HG02610 (cell line): ENCODE results near the gene EYA2.
"Not testable (repeated sequence)": the region's sequence is repeated elsewhere in the genome, so short reads cannot be mapped to it uniquely, and the experiment has no call there.

Experiments used
- ATAC-seq: cut with Tn5 transposase; IDR thresholded peaks from one replicate; pipeline ENCODE4 v1.9.1; 2021; ENCODE audit warnings: mild to moderate bottlenecking, moderate library complexity; ENCODE audit not compliant: unreplicated experiment

The EYA2 gene

DNA sequence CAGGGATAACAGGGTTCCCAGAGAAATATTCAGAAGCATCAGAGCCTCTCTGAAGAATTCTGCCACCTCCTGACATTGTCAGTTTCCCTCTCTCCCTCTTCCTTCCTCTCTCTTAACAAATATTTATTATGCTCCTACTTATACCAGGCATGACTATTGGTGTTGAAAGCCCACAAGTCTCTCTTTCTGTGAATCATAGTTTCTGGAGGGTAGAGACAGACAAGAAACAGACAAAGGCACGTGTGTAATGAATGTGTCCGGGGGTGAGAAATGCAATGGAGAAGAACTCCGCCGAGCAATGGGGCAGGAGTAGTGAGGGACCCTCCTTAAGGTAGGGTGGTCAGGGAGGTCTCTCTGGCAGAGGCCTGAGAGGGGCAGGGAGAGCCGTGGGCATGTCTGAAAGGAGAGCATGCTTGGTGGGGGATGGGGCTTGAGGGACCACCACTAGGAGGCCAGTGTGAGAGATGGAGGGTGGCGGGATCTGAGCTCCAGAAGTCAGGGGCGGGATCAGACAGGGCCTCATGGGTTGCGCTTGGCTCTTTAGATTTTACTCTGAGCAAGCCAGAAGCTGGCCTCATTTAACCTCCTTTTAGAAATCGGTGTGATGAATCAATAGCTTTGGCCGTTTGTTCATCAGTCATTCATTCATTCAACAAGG is 57.3 kb downstream of the EYA2 start:
- ATAC-seq: no peak

DNA sequence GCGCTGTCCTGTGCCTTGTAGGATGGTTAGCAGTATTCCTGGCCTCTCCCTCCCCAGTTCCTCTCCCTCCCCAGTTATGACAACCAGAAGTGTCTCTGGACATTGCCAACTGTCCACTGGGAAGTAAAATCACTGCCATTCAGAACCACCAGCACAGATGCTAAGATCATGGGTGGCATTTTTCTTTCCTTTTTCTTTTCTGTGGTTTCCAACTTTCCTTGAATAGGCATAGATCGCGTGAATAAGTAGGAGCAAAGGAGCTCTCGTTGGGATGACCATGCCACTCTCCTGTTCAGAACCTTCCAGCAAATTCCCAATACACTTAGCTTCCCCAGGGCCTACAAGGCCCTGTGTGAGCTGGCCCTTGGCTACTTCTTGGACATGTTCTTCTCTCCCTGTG is 59.0 kb downstream of the EYA2 start:
- no peak for ATAC-seq

DNA sequence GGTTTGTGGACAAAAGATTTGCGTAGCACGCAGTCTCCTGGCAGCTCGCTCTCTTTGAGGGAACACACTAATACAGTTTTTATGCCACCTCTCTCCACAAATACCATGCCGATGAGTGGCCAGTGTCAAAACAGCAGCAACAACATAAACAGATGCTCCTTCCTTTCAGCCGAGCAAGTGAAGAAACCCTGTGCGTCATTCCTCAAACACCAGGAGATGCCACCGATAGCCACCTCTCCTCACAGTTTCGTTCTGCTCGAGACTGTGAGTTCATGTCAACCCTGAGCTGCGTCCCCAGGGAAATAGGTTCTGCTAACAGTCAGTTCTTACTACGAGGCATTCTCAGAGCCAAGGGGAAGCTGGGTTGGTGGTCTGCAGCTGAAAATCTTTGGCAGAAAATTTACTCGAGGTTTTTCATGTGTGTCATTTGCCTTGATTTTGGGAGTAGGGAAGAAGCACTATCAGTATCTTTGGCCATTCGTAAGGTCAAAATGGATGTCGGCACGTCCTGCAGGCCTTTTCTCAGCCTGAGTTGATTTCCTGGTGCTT is 59.9 kb downstream of the EYA2 start:
- no peak for ATAC-seq

DNA sequence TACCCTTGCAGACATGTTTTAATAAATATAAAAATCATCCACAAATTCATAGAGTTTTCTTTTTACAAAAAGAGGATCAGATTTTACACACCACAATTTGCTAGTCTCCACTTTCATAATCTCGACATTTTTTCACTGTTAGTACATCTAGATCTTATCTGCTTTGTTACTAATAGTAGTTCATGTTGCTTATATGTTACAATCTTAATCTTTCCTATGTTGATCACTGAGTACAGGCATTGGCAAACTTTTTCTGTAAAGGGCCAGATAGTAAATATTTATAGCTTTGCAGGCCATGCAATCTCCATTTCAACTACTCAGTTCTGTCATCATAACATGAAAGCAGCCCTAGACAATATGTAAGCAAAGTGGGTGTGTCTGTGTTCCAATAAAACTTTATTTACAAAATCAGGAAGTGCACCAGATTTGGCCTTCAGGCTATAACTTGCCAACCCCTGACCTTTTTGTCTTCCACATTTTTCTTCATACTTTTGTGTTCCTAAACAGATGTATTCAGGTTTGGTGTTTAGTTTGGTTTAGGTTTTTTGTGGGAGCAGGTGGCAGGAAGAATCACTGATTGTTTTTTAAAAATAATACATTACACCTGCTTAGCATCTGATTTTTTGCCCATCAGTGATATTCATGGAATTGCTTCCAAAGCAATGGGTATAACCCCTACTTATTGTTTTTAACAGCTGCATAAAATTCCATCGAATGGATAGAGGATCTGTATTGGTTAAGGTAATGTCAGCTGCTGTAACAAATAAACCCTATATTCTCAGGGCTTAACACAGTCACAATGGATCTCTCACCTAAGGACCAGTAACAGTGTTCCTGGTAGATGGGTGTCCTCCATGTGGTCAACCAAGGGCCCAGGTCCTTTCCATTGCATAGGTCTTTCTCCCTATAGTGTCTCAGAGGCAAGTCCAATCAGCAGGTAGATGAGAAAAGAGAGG is 61.2 kb downstream of the EYA2 start:
- ATAC-seq: no peak

DNA sequence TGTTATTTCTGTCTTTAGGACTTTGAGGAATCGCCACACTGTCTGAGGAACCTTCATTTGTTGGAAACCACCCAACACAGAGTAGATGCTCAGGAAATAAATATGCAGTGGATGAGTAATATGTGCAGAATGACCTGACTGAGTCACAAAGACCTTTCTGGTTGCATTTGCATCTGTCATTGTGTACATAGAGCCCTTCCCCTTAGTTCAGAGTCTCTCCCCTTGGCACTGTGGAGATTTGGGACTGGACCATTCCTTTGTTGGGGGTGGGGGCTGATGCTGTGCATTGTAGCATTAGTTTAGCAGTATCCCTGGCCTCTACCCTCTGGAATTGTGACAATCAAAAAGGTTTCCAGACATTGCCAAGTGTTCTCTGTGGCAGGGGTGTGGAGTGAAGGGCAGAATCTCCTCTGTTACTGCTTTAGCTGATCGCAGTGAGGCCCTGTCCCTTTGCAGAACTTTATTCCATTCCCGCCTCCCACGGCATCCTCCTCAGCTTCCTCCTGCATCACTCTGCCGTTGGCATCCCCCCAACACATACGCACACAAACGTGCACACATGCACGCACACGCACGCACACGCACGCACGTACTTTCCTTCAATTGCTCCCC is 64.5 kb downstream of the EYA2 start:
- no peak for ATAC-seq

DNA sequence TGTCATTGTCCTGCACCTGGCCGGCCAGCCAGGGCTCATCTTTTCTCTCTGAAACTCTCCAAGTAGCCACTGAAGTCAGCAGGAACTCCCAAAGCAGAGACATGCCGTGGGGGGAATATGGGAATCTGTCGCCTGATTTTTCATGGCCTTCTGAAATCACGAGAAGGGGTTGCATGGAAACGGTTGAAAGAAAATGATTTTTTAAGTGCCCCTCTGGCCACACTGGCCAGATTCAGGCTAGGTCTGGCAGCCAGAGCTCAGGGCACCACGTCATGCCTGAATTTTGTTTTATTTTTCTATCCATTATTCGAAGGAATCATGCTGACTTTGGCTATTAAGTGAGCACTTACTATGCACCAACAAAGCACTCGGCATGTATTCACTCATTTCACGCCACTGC is 65.2 kb downstream of the EYA2 start:
- no peak for ATAC-seq

DNA sequence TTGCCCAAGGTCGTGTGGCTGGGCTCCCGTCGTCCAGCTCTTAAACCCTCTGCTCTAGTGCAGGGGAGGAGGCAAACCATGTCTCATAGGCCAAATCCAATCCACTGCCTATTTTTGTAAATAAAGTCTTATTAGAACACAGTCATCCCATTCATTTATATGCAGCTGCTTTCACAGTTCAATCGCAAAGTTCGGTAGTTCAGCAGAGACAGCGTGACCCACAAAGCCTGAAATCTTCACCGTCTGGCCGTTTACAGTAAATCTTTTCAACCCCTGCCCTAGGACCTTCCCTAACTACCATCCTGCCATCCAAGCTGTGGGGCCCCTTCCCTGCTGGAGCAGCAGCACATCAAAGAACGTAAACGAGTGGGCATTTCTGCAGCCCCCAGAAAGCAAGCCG is 65.9 kb downstream of the EYA2 start:
- no peak for ATAC-seq

DNA sequence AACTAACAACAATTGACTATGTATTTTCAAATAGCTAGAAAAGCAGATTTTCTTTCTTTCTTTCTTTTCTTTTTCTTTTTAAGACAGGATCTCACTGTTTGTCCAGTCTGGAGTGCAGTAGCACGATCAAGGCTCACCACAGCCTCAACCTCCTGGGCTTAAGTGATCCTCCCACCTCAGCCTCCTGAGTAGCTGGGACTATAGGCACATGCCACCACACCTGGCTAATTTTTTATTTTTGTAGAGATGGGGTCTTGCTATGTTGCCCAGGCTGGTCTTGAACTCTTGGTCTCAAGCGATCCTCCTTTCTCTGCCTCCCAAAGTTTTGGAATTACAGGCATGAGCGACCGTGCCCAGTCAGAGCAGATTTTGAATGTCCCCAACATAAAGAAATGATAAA is 67.3 kb downstream of the EYA2 start:
- not testable (repeated sequence) for ATAC-seq

DNA sequence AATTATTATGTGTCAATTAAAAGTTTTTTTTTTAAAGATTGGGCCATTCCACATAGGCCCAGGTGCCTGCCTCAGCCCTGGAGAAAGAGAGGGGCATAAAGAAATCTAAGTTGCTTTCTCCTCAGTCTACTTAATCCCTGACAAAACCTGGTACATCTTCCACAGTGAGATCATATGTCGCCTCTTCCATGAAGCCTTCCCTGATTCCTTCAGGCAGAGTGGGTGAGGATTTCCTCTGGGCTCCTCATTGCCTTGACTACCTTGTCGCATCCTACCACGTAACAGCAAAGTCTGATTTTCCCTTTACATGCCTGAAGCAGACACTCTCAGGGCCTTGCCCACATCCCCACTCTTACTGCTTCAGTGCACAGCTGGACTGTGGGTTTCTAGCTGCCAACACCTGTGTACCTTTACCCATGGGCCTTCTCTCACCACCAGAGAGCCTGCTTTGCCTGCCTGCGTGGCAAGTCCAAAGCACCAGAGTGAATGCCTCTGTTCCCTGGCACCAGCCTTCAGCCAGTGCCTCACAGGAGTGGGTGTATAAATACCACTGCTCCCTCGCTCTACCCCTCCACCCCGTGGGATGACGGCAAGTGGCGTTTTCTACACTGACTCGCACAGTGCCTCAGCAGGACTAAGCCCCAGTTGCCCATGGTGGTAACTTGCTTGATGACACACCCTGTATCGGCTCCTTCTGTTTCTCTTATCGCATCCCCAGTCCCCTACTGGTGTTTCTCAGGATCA is 68.0 kb downstream of the EYA2 start:
- ATAC-seq: no peak

DNA sequence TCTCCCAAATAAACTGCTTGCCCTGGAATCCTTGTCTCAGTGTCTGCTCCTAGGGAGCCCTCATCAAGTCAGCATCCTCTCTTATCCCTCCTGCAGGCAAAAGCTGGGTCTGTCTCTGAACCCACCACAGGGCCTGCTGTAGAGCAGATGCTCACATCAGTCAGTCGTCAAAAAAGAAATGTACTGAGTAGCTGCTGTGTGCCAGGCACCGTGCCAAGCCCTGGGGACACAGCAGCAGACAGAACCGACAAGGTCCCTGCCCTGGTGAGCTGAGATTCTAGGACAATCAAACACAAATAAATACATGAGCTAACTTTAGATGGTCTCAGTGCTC is 68.5 kb downstream of the EYA2 start:
- ATAC-seq: no peak

DNA sequence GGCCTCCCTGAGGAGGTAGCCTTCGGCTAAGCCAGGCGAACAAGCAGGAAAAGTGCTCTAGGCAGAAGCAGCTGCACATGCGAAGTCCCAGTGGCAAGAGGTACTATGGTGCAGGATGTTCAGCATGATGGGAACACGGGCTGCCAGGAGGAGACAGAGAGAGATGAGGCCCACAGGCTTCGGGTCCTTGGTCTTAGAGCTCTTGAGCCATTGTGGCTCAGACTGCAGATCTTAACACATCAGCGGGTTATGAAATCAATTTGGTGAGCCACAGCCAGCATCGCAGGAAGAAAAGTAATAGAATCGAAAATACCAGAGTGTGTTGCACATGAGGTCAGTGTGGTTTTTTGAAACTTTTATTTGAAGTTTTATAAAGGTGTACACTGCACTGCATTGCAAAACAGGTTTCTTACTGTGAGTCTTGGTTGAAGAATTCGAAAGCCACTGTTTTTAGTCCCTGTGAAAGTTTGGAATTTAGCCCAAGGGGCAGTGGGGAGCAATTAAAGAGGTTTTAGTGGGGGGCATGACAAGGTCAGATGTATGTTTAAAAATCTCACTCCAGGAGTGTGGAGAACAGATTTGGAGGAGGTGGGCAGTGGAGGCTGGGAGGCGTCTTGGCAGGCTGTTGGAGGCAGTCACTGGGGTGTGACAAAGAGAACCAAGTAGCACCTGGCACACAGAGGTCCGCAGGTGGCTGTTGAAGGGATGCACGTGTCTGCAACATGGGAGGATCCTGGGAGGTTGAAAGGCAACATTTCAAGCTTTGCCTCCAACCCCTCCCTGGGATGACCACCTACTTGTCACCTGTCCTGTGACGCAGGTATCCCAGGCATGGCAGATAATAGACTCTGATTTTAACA is 69.3 kb downstream of the EYA2 start:
- ATAC-seq: no peak

DNA sequence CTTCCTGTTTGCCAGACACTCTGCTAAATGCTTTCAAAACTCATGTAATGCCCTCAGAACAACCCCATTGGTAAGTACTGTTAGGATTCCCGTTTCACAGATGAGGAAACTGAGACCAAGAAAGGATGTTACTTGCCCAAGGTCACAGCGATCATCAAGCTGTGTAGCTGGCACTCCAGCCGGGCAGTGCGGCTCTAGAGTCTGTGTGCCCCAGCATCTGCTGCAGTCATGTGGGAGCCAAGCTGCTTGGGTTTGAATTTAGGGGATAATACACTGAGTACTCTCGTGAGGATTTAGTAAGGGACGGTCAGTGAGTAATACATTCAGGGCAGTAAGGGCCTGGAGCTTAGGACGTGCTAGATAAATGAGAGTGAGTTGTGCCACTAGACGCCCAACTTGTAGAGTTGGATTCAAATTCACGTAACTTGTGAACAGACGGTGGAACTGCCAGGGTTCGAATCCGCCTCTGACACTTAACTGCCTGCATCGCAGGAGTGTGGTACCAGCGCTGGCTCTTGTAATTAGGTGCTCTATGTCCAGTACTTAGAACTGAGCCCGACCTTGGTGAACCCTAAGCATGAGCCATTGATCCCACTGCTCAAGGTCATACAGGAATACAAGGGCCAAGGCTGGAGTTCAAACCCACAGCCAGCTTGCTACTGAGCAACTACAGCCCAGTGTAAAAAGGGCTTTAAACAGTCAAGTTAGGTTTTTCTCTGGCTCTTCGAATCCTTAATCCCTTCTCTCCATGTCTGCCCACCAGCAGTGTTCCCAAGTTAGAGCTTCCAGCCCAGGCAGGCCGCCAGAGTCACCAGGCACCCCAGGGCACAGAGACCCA is 70.2 kb downstream of the EYA2 start:
- ATAC-seq: no peak

DNA sequence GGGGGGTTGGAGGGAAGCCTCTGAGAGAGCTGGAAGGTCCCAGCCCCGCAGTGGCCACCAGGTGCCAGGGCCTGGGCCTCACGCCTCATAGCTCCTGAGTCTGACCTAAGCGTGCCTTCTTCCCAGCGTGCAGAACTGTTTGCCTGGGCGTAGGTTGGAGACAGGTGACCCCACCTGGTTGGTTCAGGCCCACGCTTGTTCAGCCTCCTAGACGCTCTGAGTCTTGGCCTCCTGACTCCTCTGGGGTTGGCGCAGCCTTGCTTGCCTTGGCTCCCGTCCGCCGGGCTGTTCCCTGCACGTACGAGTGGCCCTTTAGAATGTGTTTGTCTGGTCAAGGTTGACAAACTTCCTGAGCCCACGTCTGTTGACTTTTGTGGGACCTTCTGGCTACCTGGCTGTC is 70.8 kb downstream of the EYA2 start:
- ATAC-seq: no peak

DNA sequence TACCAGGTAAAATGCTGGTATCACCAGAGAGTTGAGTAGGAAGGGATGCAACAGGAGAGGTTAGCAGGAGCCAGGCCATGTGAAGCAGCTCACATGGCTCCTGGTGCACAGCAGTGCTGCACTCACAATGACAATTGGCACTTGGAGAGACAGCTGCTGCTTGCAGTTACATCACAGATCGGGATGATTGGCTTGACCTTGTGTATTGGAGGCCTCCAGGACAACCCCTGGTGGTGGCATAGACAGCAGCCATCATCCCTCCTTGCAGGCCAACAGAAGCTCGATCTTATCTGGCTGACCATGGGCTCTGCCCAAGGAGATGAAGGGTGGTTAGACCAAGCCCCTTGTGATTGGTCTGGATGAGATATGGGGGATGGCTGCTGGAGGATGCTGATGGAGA is 73.0 kb downstream of the EYA2 start:
- no peak for ATAC-seq

DNA sequence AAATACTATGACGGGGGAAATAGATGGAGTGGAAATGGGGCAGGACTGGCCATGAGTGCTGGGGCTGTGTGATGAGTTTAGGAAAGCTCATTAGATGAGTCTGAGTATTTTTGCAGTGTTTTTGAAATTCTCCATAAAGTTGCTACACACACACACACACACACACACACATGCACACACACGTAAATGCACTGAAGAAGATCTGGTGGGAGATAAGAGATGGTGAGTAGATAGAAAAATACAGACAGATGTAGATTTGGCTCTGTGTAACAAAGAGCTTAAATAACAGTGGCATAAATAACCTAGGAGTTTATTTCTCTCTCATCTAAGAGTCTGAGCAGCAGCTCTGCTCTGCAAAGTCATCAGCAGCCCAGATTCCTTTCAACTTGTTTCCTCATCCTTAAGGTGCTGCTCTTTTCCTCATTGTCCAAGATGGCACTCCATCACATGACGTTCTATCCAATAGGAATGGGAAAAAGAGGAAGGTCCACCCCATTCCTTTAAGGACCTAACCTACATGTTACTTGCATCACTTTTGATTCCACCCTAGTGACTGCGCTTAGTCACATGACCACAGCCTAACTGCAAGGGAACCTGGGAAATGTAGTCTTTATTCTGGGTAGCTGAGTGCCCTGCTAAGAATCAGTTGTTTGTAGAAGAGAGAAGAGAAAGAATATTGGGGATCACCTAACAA is 76.4 kb downstream of the EYA2 start:
- no peak for ATAC-seq

DNA sequence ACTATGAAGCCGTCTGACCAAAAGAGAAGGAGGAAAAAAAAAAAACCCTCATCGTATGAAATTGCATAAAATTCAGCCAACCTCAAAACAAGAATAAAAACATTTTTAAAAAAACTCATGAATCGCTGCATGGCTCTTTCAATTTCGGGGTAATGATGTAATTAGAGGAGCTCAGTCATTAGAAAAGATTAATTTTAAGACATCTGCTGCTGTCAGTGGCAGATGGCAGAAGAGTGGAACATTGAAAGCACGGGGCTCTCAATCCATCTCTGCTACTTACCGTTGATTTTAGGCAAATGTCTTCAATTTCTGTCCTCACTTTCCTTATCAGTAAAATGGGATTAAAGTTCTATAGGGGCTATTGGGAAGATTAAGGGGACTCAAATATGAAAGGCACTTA is 79.1 kb downstream of the EYA2 start:
- no peak for ATAC-seq

DNA sequence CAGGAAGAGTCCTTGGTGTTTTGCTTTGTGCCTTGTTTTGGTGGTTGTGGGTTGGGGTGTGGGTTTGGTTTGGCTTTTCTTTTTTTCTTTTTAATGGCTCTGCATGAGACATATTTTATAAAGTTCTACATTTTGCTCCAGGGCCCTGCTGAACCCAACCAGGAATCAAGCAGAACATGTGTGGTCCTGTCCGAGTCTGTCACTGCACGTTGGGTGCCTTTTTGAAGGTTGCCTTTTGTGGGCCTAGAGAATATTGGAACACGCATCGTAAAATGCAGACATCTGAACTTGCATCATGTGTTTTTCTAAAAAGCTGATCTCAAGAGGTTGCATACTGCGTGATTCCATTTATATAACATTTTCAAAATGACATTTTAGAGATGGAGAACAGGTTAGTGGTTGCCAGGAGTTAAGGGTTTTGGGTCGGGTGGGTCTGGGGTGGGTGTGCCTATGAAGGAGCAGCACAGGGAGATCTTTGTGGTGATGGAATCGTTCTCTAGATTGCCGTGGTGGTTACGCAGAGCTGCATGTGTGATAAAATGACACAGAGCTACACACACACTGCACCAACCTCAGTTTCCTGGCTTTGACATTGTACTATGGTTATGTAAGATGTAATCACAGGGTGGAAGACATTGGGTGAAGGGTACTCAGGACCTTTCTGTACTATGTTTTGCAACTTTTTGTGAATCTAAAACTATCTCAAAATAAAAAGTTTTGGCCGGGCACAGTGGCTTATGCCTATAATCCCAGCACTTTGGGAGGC is 80.2 kb downstream of the EYA2 start:
- no peak for ATAC-seq

DNA sequence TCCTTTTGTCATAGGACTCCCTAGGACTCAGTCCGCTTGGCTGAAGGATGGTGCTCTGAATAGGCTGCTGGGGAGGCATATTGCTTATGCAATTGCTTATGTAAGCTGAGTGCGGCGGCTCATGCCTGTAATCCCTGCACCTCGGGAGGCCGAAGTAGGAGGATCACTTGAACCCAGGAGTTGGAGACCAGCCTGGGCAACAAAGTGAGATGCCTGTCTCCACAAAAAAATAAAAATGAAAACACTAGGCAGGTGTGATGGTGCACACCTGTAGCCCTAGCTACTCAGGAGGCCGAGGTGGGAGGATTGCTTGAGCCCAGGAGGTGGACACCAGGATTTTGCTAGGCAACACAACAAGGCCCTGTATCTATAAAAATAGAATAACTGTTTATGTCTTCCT is 81.3 kb downstream of the EYA2 start:
- ATAC-seq: no peak
